CD1c-positive myeloid dendritic cell (primary cell): ENCODE data around the gene CCDC27.

Experiments
- DNase-seq: peaks from one replicate; pipeline ENCODE4 v3.0.0-alpha.2; 2016; ENCODE audit errors: extremely low spot score

Gene CCDC27

DNA sequence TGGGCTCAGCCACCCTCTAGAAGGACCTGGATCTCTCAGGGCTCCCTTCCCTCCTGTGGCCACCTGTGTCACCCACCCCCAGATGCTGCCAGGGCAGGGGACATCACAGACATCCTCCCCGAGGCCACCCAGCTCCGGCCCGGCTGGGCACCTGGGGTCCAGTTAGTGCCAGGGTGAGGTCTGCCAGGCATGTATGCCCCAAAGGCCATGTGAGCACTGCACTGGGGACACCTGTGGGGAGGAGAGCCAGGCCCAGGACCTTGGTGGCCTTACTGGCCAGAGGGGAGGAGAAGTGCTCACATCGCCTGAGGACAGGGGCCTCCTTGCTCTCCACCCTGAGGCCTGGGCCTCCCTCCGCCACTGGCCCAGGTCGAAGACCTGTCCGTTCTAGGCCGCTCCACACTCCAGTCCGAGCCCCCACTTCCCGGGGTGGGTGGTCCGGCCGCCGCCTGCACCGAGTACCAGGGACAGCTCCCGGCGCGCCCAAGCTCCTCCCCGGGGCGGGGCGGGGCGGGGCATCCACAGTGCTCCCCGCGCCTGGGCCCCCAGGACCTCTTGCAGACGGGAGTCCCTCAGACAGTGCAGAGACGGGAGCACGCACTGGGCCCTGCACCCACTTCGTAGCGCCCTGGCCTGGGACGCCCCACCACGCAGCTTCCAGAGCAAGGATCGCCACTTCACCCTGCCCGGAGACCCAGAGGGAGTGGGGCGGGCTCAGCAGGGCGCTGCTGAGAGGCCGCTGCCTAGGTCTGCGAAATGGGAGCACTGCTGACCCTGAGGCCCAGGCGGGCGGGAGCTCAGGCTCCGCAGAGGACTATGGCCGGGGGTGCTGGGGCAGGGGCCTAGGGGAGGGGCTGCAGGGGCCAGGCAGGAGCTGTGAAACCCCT, 34.3 kb upstream of the CCDC27 start:
- DNase-seq = no peak

- no peak for DNase-seq
Measured at GRCh38 chr1:3718764-3719163, 33.5 kb upstream of the CCDC27 start.

- no peak for DNase-seq
Measured at GRCh38 chr1:3721955-3722465, 30.2 kb upstream of the CCDC27 start.

GRCh38 chr1:3722846-3723245, 29.4 kb upstream of the CCDC27 start:
- DNase-seq = no peak

GRCh38 chr1:3724416-3725030, 27.7 kb upstream of the CCDC27 start:
- peak; percentile 69 for DNase-seq

DNA sequence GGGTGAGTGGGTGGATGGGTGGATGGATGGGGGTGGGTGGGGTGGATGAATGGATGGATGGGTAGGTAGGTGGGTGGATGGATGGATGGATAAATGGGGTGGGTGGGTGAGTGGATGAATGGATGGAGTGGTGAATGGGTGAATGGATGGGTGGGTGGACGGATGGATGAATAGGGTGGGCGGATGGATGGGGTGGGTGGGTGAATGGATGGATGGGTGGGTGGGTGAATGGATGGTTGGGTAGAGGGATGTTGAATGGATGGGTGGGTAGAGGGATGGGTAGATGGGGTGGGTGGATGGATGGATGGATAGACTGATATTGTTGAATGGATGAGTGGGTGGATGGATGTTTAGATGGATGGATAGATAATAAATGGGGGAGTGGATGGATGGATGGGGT, 26.9 kb upstream of the CCDC27 start:
- DNase-seq = no peak

- peak; percentile 33 for DNase-seq
Measured at GRCh38 chr1:3727042-3727824, 25.0 kb upstream of the CCDC27 start.

DNA sequence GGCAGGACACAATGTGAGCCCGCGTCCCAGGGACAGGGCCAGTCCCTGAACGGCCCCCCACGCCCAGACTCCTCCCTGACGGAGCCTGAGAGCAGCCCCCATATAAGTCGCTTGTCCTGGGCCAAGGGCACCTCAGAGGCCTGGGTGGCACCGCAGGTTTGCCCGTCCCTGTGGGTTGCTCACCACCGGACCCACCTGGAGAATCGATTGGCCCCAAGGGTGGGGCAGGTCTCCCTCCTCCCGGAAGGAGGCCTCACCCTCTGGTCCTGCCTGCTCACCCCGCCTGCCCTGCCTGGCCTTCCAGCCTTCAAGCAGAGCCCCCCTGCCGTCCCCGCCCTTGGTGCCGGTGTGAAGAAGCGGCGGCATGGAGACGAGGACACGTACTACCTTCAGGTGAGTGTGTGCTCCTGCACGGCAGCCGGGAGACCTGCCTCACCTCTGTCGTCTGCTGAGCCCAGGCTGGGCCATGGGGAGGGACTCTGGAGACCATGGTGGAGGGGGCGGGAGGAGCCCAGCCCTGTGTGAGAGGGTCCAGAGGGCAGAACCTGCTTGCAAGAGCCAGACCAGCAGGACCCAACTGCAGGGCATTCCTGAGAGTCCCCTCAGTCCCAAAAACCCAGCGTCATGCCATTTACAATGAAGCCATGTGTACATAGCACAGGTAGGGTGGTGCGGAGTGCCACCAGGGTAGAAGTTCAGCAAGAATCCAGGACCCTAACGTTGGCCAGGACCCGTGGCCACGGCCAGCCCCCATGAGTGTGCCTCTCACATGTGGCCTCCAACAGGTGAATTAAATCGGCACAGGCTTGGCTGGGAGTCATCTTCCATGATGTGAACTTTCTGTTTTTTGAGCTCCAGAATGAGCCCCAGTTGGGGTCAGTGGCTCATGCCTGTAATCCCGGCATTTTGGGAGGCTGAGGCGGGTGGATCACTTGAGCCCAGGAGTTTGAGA, 24.1 kb upstream of the CCDC27 start:
- no peak for DNase-seq

- no peak for DNase-seq
Measured at GRCh38 chr1:3729594-3730542, 22.4 kb upstream of the CCDC27 start.

DNA sequence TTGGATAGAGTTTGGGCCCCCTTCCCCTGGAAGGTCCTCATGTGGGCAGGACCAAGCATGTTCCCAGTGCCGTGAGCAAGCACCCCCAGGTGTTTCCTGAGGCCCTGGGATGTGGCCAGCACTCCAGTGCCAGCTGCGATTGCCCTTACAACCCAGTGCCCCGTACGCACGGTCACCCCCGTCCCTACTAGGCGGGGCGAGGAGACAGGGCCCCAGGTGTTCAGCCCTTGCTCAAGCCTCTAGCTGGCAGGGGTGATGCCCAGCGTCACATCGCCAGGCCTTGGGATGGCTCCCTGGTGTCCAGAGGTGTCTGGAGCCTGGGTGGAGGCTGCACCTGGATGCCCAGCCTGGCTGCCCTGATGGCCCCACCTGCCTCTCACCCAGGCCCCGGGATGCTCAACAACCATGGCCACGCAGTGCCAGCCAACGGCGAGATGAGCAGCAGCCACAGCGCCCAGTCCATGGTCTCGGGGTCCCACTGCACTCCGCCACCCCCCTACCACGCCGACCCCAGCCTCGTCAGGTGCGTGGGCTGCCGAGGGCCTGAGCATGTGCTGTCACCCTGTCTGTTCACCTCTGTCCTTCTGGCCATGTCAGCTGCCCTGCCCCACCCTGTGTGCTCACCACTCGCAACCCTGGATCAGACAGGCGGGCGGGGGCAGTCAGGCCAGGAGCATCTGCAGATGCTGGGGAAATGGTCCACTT, 21.6 kb upstream of the CCDC27 start:
- no peak for DNase-seq

- no peak for DNase-seq
Measured at GRCh38 chr1:3731583-3732433, 20.4 kb upstream of the CCDC27 start.

- no peak for DNase-seq
Measured at GRCh38 chr1:3732434-3733093, 19.7 kb upstream of the CCDC27 start.

GRCh38 chr1:3733094-3733882, 19.0 kb upstream of the CCDC27 start:
- no peak for DNase-seq

DNA sequence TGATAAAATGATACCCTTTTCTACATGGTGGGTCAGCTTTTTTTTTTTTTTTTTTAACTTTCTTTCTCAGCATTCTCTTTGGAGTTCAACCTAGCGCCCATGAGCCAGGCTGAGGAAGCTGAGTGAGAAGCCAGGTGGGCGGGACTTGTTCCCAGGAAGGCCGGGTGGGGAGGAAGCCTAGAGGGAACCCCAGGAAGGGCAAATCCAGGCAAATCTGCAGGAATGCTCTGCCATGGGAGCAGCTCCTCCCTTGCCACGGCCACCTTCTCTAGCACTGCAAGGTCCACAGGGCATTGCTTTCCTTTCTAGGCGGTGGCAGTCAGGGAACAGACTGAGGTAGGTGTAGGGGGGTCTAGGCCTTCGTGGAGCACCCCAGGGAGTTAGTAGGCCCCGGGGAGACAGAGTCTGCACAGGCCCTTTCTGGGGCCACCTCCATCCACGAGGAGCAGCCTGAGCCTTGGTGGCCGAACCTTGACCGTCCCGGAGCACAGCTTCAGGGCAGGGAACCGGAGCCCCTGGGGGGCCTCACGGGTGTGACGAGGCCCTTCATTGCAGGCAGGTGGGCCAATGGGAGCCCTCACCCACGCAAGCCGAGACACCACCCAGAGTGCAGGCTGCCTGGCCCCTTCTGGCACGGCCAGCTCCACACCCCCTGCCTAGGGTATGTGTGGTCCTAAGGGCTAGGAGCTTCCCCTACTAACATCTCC, 18.2 kb upstream of the CCDC27 start:
- no peak for DNase-seq

DNA sequence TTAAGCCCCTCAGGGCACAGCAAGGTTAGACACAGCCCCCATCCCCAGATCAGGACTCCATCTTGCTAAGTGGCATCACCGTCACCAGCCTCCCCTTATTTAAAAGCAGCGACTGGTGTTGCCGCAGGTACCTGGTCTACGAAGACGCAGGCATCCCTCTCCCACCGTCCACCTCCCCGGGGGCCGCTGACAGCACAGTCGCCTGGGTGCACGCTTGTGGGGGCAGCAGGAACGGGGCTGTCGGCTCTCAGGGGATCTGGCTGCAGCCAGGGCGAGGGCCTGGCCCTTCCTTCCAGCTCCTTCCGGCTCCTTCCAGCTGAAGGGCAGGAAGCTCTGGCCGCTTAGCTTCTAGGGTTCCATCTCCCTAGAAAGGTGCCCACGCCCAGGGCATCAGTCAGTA, 17.6 kb upstream of the CCDC27 start:
- DNase-seq = no peak

DNA sequence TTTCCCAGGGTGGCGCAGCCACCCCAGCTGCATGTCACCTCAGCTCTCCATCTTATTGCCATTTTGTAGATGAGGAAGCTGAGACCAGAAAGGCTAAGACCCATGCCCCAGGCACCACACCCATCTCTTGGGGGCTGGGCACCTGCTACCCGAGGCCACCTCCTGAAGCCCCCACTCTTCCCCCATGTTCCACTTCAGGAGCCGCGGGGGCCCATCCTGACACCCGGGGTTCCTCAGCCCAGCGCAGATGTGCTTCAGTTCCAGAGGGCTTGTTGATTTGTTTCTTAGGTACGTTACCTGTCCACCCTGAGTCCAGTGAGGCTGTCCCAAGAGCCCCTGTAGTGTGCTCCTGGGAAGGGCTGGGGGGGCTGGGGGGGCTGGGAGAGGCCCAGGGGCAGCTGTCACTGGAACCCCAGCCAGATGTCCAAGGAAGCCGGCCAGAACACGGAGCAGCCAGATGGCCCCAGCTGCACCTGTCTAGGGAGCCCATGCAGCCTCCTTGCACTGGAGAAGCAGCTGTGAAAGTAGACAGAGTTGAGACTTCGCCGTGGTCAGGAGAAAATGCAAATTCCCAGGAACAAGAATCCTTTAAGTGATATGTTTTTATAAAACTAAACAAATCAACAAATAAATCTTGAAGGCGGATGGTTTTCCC, 17.1 kb upstream of the CCDC27 start:
- no peak for DNase-seq
